ENCODE measurements around the gene KRT7.

DNA sequence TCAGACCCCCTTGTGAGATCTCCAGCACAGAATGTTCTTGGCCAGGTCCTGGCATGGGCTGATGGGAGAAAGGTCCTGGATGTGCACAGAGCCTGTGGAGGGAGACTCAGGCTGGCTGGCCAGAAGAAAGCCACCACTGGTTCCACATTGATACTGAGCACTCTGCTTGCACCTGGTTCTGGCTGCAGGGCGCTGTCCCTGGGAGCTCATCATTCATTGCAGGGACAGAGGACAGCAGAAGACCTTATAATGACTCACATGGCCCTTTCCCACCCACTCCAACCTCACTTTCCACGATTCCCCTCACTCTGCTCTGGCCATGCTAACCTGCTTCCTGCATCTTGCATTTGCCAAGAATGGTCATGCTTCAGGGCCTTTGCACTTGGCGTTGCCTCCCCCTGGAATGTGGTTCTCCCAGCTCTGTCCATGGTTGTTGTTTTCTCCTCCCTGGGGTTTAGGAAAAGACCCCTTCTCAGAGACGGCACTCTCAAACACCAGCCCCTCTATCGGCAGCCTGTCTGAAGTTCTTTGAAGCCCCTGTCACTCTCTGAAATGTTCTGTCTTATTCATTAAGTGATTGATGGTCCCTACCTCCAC lies 10.3 kb downstream of the KRT7 start:
- TF ChIP-seq, protein P1, sequence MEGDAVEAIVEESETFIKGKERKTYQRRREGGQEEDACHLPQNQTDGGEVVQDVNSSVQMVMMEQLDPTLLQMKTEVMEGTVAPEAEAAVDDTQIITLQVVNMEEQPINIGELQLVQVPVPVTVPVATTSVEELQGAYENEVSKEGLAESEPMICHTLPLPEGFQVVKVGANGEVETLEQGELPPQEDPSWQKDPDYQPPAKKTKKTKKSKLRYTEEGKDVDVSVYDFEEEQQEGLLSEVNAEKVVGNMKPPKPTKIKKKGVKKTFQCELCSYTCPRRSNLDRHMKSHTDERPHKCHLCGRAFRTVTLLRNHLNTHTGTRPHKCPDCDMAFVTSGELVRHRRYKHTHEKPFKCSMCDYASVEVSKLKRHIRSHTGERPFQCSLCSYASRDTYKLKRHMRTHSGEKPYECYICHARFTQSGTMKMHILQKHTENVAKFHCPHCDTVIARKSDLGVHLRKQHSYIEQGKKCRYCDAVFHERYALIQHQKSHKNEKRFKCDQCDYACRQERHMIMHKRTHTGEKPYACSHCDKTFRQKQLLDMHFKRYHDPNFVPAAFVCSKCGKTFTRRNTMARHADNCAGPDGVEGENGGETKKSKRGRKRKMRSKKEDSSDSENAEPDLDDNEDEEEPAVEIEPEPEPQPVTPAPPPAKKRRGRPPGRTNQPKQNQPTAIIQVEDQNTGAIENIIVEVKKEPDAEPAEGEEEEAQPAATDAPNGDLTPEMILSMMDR (IDR thresholded peaks at IDR 0.05) = no peak
- no peak for TF ChIP-seq EZH2 (IDR thresholded peaks at IDR 0.05; ENCODE audit: borderline replicate concordance, insufficient read depth, low read depth, low read length, poor library complexity, severe bottlenecking)
